HG02885 (cell line): ENCODE results near the gene HAND2.

Experiments used
- ATAC-seq: cut with Tn5 transposase; IDR thresholded peaks from one replicate; pipeline ENCODE4 v1.9.1; 2021; ENCODE audit warnings: mild to moderate bottlenecking; ENCODE audit not compliant: unreplicated experiment, poor library complexity

HAND2 gene

DNA sequence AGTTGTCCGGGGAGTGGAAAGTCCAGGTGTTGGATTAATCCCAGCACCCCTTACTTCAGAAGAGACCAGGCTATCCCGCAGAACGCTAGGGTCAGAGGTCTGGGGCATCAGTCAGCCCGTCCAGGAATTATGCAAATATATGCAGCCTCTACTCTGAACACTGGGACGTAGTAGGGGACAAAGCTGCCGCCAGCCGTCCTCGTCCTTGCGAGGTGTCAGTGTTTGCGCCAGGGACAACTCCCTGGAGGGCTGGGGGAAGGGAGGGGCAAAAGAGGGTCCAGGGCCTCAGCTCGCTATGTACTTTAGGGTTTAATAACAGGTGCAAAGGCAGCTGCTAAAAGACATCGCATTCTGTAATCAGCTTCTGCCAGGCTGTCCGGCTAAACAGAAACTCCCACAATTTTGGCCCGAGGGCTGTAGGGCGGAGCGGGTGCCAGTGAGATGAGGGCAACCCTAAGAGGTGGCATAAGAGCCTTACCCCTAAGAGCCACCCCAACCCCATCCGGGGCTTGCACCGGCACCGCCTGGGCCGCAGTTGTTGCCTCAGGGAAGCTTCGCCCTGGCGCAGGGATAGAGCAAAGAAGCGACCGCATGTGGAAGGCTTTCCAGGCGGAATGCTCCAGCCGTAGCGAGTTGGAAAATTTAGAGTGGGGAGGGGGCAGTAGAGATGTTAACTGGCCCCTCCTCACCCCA is 8.4 kb downstream of the HAND2 start:
- ATAC-seq = no peak

DNA sequence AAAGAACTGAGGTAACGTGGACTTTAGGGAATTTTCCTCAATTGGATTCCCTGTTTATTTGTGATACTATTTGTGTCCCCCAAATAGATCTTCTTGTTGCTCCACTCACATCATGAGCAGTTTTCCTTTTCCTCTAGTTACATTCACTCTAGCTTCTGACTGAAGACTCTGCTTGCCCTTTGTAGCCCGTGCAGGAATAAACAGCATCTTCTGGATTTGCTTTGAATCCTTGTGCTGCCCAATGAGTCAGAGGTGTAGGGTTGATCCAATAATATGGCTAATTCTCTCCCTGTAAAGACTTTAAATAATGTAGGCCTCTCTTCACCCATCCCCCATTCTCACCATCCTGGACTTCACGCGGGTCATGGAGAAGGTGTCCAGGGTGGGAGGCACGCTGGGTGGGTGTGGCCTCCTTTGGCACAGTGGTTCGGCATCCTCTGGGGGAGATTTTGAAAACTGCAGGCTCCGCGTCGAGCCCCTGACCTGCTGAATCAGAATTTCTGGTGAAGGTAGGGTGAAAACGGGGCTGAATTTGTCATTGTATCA is 9.0 kb downstream of the HAND2 start:
- no peak for ATAC-seq

DNA sequence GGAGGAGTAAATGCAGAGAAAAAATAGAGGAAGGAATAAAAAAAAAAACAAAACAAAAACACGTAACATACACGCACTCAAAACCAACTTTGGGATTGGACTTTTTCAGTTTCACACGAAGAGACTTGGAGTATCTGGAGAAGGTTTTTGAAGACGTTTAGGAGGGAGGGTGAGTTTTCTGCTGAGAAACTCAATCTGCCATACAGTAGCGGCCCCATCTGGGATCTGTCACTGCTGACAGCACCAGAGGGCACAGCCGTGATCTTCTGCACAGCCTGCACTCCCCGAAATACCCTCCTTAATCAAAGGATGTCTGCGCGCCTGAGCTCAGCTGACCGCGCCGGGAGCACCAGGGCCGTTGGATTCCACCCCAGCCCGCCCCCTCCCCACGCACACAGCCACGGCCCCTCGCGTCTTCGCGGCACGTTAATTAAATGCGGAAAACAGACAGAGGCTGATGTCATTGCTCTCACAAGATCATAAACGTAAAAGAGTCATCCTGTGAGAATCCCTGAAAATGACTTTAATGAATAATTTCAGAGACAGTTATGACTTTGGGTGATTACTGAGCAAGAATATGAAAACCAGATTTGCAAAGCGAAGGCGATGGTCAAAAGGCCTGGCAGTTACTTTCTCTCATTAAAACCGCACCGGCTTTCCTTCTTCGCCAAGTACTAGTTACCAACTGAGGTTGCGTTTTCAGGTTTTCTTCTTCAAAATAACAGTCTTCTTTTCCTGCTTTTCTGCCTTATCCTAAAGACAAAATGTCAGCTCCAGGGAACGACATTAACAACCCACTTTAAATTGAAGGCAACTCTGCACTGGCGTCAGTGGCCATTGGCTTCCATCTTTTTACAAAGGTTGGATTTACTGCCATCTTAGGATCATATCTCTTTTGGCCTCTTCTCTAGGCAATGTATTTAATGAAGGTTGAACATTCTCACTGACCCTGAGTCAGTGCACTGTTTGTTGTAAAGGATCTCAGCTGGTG is 10.6 kb downstream of the HAND2 start:
- ATAC-seq = no peak

DNA sequence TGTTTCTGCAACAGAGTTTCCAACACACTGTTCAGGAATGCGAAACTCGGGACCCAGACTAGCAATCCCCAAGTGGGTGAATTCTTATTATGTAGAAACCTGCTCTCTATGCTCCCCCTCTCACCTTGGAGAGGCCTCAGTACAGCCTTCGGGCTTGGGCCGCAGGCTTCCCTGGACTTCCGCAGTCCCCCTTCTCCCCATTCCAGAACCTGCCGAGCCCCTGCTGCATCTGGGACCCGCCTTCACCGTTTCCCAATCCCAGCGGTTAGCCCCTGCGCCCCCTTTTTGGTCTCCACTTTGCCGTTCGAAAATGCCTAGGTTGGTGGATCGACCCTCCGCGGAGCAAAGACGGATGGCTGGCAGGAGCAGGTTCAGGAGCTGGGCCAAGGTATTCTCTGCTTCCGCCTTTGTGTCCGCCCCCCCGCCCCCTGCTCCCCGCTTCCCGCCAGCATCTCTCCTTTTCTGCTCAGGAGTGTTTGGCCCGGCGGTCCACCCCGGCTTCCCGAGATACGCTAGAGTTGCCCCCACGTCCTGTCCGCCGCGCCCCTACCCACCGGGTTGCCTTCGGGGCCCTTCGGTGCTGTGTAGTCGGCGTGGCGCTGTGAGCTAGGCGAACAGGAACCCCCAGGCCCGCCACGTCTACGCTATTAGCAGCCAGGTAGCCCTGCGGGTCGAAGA is 11.5 kb downstream of the HAND2 start:
- no peak for ATAC-seq

DNA sequence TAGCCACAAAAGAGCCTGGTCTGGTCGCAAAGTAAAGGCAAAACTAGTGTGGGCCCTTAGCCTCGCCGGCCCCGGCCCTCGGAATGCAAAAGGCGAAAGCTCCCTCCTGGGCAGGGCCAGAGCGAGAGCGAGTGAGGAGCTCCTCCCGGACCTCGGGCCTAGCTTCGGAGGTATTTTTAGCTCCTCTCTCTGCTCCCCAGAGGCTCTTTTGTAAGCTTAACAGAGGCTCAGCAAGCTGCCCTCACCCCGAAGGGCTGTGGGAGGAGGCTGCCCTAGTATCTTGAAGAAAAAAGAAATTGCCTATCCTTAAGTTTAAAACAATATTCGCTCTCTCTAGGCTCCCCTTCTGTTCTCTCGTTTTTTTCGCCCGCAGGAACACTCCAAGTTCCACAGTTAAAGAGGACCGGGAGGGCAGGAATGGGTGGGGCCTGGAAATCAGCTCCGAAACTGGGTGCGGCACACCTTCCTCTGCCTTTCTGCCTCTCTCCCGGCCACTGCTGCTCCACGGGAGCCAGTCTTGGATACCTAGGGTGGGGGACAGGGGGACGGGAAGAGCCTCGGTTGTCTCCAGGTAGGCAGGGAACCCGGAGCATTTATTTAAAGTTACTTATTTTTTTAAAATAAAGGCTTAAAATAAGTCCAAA is 12.1 kb downstream of the HAND2 start:
- no peak for ATAC-seq

- ATAC-seq = no peak
Measured at GRCh38 chr4:173516621-173517524, 13.2 kb downstream of the HAND2 start.

DNA sequence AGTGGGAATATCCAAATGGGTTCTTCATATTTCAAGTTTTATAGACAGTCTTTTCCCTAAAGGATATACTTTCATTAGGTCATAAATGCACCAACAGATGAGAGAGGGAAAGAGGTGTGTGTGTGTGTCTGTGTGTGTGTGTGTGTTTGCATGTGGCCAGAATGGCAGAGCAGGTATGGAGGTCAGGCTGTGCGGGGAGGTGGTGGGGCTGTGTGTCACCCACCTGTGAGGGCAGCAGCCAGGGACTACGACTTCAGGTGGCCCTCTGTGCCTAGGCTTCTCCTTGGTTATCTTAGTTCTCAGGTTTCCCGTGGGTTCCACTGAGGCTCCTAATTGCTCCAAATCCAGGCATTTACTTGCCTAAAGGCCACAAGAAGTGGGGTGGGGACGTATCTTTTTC is 14.6 kb downstream of the HAND2 start:
- no peak for ATAC-seq

DNA sequence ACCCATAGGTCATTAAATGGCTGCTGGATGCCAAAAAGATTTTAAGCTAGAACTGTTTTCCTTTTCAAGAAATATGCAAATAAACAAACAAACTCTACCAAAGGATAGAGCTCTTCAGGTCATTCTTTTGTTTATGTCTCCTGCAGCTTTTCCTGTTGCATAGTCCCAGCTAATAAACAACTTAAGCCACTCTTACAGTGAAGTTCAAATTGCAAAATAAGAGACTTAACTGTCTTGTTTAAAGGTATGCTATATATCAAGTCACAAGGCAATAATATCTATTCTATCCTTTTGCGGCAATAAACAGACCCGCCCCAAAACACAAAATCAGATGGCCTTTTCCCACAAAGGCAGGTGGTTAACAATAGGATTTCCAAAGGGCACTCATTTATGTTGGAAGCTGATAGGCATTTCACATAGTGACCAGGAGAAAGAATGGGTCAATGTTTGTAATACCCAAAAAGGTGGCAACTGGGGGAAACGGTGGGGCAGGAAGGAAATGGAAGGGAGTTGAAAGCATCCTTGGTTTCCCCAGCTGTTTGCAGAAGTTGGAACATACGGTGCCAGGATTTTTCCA is 15.3 kb downstream of the HAND2 start:
- ATAC-seq = no peak

- no peak for ATAC-seq
Measured at GRCh38 chr4:173513651-173514050, 16.4 kb downstream of the HAND2 start.

DNA sequence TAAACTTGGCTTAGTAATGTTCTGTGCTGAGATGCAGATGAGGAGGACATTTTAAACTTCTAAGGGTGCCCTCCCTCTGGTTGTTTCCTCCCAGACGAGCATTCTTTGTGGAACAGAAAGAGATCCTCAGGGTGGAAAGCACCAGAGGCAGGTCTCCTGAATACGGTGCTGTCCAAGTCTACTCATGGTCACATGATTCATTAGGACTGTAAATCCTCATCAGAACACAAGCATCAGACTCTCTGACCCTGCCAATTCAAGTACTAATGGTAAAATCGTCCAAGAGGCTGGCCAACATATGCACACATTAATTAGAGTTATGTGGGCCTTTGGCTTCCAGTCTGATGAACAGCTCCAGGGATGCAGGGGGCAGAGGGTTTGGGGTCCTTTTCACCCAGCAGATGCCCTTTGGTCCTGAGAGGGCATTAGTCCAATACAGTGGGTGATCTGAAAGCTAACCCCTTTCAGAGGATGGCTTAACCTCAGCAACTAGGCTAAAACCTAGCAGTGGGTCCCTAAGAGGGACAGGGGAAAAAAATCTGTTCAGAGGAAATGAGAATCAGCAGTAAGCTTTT is 18.2 kb downstream of the HAND2 start:
- ATAC-seq = no peak

- ATAC-seq = no peak
Measured at GRCh38 chr4:173509036-173510001, 20.7 kb downstream of the HAND2 start.

- ATAC-seq = no peak
Measured at GRCh38 chr4:173508386-173509035, 21.5 kb downstream of the HAND2 start.

DNA sequence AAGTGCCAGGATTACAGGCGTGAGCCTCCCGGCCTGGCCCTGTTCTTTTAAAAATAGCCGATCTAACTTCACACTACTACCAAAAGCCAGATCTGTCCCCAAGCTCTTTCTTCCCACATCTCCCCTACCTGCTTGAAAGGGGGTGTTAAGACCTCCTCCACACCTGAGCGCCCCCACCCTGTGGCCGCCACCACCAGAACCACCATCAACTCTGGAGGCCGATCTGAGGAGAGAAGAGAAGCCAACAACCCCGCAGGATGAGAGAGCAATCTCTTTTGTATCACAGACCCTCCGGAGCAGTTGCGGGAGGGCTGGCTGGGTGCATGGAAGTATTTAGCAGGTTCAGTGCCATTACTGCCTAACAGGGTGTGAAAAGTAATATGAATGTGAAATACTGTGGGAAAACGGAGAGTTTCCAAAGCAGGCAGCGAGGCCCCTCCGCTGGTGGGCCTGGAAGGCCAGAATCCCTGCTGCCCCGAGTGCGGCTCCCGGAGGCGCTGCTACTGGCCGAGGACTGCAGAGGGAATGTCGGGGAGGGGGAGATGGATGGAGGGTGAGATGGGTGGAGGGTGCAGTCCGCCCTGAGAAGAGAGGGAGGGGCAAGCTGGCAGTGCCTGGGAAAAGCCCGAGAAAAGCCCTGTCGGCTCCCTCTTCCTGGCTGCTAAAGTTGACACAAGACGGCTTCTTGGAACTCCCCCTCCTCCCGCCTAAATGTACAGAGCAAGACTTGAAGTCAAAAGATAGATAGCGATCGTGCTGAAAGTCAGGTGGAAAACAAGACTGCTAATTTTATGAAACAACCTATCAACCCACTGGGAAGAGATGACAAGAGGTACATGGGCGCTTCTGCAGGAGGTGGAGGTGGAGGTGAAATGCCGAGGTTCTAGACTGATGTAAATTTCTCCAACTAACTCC is 22.3 kb downstream of the HAND2 start:
- ATAC-seq = no peak

DNA sequence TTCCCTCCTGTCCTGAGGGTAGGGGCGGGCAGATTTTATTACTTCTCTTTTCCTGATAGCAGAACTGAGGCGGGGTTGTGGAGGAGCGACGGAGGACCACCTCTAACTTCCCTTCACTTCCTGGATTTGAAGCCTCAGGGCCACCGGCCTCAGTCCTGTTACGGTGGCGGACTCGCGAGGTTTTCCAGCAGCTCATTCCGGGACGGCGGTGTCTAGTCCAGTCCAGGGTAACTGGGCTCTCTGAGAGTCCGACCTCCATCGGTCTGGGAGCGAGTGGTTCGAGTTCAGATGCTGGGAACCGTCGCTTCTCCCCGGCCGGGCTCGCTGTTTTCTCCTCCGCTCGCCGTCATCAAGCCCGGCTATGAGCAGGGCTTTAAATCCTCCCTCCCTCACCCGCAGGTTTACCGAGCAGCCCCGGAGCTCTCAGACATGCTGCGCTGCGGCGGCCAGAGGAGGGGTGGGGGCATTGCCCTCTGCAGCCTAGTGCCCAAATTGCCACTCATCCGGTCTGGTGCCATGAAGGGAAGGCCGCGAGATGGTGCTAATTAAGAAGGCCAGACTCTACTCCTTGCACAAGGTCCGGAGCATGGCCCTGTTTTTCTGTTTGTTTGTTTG is 23.3 kb downstream of the HAND2 start:
- peak; percentile 17 for ATAC-seq

DNA sequence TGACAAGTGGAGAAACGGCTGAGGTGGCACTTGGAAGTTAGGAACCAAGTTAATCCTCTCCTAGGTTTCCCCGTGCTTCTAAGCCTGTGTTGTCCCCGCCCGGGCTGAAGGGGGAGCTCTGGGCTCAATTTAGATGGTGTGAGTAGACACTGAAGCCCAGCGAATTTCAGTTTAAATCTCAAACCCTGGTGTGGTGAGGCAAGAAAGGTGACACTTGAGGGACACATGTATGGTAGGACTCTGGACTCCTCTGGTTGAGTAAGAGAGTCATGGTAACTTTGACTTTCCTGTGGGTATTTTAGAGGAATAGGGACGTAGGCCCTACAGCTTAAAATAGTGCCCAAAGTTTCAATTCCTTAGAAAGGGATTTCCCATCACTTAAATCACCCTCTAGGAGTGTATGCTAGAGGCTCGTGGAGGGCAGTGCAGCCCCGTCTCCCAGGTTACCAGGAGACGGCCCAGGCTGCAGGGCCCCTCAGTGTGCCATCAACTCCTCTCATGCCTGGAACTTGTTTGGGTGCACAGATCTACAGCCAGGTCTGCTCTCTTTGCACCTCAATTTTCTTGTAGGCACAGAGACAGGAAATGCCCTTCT is 24.0 kb downstream of the HAND2 start:
- ATAC-seq = peak; percentile 83
